GM21423 (cell line): ENCODE measurements around the gene URB1.

Experiments used
- ATAC-seq: cut with Tn5 transposase; IDR thresholded peaks from one replicate; pipeline ENCODE4 v1.9.1; 2021; ENCODE audit warnings: mild to moderate bottlenecking, moderate library complexity; ENCODE audit not compliant: unreplicated experiment

The URB1 gene

DNA sequence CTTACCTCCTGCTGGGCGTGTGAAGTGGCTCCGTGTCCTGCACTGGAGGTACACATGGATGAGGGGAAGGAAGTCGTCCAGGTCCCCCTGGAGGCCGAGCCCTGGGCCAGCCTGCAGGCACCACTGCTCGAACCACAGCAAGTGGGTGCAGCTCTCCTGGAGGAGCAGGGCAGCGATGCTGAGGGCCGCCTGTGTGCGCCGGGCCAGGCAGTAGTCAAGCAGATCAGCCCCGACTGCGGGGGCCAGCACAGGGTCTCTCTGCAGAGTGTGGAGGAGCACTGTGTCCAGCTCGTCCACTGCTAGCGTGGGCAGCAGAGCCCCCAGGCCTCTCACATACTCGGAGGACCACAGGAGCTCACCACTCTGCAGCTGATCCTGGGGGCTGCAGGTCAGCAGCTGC lies 45.9 kb downstream of the URB1 start:
- no peak for ATAC-seq

DNA sequence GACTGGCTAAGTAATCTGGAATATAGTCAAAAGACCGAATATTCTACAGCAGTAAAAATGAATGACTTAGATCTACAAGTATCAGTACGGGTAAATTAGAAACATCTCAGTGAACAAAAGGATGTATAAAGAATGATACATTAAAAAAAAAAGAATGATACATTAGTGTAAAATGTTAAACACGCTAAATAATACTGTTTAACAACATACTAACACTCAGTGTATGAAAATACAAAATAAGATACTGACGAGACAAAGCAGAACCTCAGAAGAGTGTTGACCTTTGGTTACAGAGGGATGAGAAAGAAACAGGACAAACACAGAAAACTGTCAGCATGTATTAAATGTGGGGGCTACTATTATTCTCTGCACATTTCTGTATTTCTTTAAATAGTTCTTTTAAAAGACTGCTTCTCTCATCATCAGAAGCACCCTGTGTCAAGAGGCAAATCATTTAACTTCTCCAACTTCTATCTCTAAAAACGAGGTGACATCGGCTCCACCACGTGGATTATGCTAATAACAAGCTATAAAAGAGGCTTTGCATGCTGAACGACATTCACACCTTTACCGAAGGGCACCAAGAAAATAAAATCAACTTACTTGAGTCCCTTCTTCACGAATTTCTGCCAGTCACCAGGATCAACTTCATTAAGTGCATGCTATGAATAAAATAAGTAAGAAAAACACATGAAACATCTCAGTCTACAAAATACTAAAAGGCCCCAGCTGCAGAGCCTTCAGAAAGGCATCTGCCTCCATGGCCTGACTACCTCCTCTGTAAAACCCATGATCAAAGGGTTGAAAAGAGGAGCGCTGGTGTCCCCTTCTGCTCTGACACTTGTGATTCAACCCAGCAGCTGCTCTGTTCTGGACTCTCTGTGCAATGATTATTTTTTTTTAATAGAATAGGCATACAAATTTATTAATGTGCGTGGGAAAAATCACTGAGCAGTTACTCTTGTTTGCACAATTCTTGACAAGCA lies 51.7 kb downstream of the URB1 start:
- ATAC-seq: no peak

DNA sequence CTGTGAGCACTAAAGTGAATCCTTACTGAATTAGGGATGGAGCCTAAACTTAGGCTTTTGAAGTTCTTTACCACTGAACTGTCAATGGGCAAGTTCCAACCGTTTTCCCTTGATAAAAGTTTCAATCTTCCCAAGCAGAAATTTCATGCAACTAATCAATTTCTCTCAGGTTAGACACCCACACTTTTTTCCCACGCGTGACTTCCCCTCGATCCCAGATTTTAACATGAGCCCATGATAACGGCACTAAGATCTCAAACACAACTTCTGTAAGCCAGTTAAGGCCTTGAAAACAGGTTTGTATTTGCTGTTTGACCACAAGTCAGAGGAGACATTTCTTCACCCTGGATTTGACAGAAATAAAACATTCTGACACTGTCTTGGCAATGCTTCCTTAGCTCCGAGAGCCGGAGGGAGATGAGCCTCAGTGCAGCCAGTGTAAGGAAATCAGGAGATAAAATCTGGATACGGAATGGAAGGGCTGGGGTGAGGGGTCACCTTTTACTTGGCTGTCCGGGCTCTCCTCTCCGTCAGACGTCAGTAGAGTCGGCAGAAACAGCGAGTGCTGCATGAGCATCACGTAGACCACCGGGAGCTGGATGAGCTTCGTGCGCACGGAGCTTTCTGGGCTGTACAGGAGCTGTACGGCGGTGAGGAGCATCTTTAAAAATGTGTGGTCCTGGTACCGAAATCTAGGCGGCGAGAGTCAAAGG lies 54.4 kb downstream of the URB1 start:
- ATAC-seq: no peak

- ATAC-seq: no peak
Observed at GRCh38 chr21:32337206-32337605, 55.6 kb downstream of the URB1 start.

GRCh38 chr21:32336711-32337110 lies 56.1 kb downstream of the URB1 start:
- no peak for ATAC-seq

GRCh38 chr21:32335601-32336575 lies 56.9 kb downstream of the URB1 start:
- ATAC-seq: no peak

DNA sequence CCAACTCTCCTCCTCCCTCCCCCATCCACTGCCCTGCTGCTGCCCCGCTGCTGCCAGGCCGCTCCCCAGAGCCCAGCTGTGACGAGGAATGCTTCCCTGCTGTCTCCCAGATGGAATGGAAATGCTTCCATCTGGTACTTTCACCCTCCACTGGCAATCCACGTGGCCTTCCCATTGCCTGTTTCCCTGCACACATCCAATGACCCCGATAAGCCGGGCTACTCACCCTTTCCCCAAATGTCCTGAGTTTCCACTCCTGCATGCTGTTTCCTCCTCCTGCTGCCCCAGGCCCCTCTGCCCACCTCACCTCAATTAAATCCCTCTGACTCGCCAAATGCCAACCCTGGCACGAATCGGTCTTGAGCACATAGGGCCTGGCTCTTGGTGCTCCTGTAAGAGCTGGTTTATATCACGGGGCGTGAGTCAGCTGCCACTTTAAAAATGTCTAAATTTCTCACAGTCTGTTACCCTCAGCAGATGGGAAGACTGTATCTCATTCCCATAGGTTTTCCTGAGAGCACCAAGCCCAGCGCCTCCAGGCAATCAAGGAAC lies 57.8 kb downstream of the URB1 start:
- ATAC-seq: no peak

DNA sequence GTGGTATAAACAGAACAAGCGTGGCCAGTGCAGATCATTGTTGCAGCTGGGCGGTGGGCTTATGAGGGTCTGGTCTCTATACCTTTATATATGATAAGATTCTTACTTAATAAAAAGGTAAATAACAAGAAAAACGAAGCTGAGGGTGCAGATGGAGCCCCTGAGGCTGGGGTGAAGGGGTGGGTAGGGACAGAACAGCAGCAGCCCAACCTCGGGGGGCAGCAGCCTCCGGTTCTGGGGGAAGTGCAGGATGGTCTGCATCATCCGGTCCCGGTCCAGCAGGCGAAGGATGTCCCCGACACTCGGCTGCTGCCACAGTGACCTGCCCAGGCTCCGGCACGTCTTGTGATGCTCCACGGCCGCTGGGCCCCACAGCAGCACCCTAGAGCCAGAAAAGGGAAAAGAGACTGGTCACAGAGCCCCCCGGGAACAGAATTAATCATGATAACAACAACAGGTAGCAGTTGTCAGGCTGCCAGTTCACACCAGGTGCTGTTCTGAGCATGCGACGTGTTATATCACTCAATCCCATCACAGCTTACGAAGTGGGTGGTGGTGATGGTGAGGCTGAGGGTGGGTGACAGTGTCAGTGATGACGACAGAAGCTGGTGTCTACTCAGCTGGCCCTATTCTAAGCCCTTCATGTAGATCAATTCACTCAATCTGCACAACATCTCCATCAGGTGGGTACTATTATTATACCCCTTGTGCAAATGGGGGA lies 58.7 kb downstream of the URB1 start:
- ATAC-seq: no peak

GRCh38 chr21:32332463-32332951 lies 60.3 kb downstream of the URB1 start:
- no peak for ATAC-seq

- no peak for ATAC-seq
Observed at GRCh38 chr21:32331444-32332305, 61.1 kb downstream of the URB1 start.

GRCh38 chr21:32330784-32331311 lies 62.0 kb downstream of the URB1 start:
- no peak for ATAC-seq

DNA sequence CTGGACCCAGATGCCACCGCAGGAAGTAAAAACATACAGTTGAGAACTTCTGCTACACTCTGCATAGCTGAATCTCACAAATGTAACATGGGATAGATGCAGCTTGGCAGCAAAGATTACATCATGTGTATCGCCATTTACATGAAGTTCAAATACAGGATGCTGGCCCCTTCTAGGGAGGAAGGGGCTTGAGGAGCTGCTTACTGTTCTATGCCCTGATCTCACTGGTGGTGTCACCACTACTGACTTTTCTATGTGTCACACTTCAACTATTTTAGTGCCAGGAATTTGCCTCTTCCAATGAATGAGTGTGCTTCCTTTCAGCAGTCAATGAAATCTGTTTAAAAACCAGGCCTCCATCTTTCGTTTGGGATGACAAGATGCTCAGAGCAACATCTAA lies 63.0 kb downstream of the URB1 start:
- ATAC-seq: no peak

GRCh38 chr21:32329331-32329730 lies 63.5 kb downstream of the URB1 start:
- no peak for ATAC-seq

- ATAC-seq: no peak
Observed at GRCh38 chr21:32328595-32328994, 64.2 kb downstream of the URB1 start.

GRCh38 chr21:32325706-32326105 lies 67.1 kb downstream of the URB1 start:
- ATAC-seq: no peak

DNA sequence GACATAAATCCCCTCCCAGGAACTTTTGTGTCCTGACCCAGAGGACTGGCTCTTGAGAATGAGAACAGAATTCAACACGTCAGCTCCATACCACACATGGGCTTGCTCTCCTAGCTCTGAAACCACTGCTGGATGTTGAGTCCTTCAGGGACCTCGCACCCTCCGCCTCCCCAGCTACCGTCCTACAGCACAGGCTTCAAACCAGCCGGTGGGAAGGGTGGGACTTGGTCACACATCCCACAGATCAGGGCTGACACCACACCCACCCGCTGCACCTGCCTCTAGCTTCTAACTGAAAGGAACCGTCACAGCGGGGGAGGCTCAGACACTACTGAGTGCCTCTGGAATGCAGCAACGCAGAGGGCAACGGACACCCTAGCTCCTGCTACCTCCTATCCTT lies 70.1 kb downstream of the URB1 start:
- no peak for ATAC-seq

- no peak for ATAC-seq
Observed at GRCh38 chr21:32322103-32322502, 70.7 kb downstream of the URB1 start.

DNA sequence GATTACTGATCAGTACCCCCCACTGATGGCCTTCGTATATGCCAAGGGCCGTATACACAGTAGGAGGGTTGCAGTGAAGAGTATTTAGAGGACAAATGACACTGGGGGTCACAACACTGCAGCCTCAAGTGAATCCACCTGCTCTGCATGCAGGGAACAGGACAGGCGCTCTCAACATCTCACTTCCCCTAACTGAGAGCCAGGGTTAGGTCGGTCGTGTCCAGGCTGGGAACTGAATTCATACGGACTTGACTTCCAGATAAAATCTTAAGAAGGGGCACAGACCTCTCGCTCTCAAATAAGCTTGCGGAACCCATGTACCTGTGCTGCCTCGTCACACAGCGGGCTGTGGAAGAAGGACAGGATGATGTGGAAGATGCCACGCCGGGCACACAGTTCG lies 71.3 kb downstream of the URB1 start:
- ATAC-seq: no peak

- ATAC-seq: no peak
Observed at GRCh38 chr21:32320726-32321125, 72.1 kb downstream of the URB1 start.
